ENCODE results near the gene PUS10.
"Not testable (repeated sequence)": the region's sequence is repeated elsewhere in the genome, so short reads cannot be mapped to it uniquely, and the experiment has no call there.

The PUS10 gene

DNA sequence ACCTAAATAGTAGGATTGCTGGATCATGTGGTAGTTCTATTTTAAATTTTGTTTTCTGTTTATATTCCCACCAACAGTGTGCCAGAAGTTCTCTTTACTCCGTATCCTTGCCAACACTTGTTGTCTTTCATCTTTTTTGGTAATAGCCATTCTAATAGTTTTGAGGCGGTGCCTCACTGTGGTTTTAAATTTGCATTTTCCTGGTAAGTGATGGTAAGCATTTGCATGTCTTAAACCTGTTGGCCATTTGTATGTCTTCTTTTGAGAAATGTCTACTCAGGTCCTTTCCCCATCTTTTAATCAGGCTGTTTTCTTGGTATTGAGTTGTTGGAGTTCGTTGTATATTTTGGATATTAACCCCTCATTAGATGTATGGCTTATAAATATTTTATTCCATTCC, 85.1 kb downstream of the PUS10 start:
- no peak for DNase-seq (ENCODE audit: low spot score)

DNA sequence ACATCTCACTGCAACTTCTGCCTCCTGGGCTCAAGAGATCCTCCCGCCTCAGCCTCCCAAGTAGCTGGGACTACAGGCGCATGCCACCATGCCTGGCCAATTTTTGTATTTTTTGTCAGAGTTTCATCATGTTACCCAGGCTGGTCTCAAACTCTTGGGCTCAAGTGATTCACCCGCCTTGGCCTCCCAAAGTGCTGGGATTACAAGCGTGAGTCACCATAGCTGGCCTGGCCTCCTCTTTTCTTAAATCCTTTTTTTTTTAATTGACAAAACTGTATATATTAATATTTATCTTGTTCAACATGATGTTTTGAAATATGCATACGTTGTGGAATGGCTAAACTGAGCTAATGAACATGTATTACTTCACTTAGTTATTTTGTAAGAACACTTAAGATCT, 86.0 kb downstream of the PUS10 start:
- DNase-seq (ENCODE audit: low spot score) = not testable (repeated sequence)

GRCh38 chr2:60926741-60927552, 91.1 kb downstream of the PUS10 start:
- DNase-seq (ENCODE audit: low spot score) = peak; percentile 41

- DNase-seq (ENCODE audit: low spot score) = no peak
Measured at GRCh38 chr2:60925994-60926740, 91.9 kb downstream of the PUS10 start.

- no peak for DNase-seq (ENCODE audit: low spot score)
Measured at GRCh38 chr2:60907329-60907728, 110.7 kb downstream of the PUS10 start.

DNA sequence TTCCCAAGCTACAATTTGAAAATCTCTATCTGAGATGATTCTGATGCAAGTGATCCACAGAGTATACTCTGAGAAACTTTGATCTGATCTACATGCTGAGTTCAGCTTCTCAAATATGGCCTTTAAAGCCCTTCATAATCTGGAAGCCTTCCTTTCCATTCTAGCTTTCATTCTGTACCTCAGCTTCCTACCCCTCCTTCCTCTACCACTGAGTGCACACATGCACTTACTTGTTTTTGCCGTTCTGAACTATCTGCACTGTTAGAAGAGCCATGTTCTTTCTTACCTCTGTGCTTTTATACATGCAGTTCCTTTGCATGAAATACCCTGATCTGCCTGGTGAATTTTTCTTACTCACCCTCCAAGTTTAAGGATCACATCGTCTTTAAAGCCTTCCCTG, 111.7 kb downstream of the PUS10 start:
- DNase-seq (ENCODE audit: low spot score) = no peak

DNA sequence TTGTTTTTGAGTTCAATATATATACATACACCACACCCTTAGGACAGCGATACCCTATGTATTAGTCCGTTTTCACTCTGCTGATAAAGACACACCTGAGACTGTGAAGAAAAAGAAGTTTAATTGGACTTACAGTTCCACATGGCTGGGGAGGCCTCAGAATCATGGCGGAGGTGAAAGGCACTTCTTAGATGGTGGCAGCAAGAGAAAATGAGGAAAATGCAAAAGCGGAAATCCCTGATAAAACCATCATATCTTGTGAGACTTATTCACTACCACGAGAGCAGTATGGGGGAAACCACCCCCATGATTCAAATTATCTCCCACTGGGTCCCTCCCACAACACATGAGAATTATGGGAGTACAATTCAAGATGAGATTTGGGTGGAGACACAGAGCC, 112.2 kb downstream of the PUS10 start:
- not testable (repeated sequence) for DNase-seq (ENCODE audit: low spot score)

DNA sequence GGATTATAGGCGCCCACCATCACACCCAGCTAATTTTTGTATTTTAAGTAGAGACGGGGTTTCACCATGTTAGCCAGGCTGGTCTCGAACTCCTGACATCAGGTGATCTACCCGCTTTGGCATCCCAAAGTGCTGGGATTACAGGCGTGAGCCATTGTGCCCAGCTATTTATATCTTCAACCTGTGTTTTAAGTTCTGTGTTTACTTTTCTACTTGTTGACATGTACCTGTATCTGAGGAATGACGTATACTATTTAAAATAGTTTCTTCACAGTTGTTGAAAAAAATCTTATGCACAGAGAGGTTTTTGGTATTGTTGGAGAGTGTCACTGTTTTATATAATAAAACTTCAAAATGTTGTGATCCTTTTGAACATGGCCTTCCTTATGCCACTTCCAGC, 116.8 kb downstream of the PUS10 start:
- DNase-seq (ENCODE audit: low spot score) = not testable (repeated sequence)

DNA sequence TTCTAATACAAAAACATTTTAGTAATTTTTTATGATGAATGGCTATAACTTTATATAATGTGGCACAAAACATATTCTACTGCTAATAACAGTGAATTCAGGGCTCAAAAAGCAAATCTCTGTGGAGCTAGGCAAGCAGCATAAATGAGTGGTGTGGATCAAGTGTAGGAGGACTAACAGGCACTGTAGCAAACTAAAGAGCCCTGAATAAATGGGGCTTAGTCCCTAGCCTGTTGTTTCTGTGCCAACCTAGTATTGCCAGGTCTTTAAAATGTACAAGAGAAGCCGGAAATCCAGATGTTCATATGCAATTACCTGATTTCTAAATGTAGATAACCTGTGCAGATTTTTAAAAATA, 118.2 kb downstream of the PUS10 start:
- DNase-seq (ENCODE audit: low spot score) = no peak

GRCh38 chr2:60899230-60899891, 118.7 kb downstream of the PUS10 start:
- no peak for DNase-seq (ENCODE audit: low spot score)

DNA sequence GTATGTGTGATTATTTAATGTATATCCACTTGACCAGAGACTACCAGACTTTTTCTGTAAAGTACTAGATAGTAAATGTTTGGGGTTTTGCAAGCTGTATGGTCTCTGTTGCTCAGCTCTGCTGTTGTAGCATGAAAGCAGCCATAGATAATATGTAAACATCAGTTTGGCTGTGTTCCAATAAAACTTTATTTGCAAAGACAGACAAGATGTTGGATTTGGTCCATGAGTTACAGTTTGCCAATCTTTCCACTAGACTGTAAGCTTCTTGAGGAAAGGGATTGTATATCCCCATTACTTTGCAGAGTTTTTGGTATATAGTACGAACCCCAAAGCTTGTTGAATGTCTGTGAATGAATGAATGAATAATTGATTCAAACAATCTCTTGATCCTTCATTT, 119.5 kb downstream of the PUS10 start:
- DNase-seq (ENCODE audit: low spot score) = no peak
